GM18517 (cell line): ENCODE data around the gene LYST.

Experiments
- ATAC-seq: cut with Tn5 transposase; IDR thresholded peaks from one replicate; pipeline ENCODE4 v1.9.1; 2021; ENCODE audit warnings: mild to moderate bottlenecking, moderate library complexity; ENCODE audit not compliant: unreplicated experiment

The LYST gene

GRCh38 chr1:235725434-235725833 is 141.3 kb downstream of the LYST start:
- ATAC-seq, result no peak

- ATAC-seq, result no peak
These were observed 142.0 kb downstream of the LYST start for GRCh38 chr1:235724730-235725129.

GRCh38 chr1:235722858-235723257 is 143.8 kb downstream of the LYST start:
- no peak for ATAC-seq

- ATAC-seq, result no peak
These were observed 144.7 kb downstream of the LYST start for GRCh38 chr1:235721982-235722381.

GRCh38 chr1:235720544-235720943 is 146.2 kb downstream of the LYST start:
- no peak for ATAC-seq

GRCh38 chr1:235714205-235714897 is 152.4 kb downstream of the LYST start:
- no peak for ATAC-seq

- no peak for ATAC-seq
These were observed 153.9 kb downstream of the LYST start for GRCh38 chr1:235712812-235713211.

GRCh38 chr1:235710687-235711086 is 156.0 kb downstream of the LYST start:
- ATAC-seq, result no peak

- no peak for ATAC-seq
These were observed 157.7 kb downstream of the LYST start for GRCh38 chr1:235709018-235709417.

- no peak for ATAC-seq
These were observed 158.2 kb downstream of the LYST start for GRCh38 chr1:235708390-235708962.

GRCh38 chr1:235703506-235703905 is 163.2 kb downstream of the LYST start:
- ATAC-seq, result no peak

- no peak for ATAC-seq
These were observed 164.3 kb downstream of the LYST start for GRCh38 chr1:235702412-235702811.

GRCh38 chr1:235697508-235697907 is 169.2 kb downstream of the LYST start:
- ATAC-seq, result no peak

- ATAC-seq, result no peak
These were observed 177.3 kb downstream of the LYST start for GRCh38 chr1:235689356-235689755.

- no peak for ATAC-seq
These were observed 178.6 kb downstream of the LYST start for GRCh38 chr1:235688096-235688495.

- no peak for ATAC-seq
These were observed 183.1 kb downstream of the LYST start for GRCh38 chr1:235683653-235684052.

- no peak for ATAC-seq
These were observed 184.5 kb downstream of the LYST start for GRCh38 chr1:235682216-235682615.

GRCh38 chr1:235679644-235680043 is 187.1 kb downstream of the LYST start:
- no peak for ATAC-seq

- ATAC-seq, result no peak
These were observed 187.7 kb downstream of the LYST start for GRCh38 chr1:235679005-235679404.

GRCh38 chr1:235675152-235675890 is 191.4 kb downstream of the LYST start:
- ATAC-seq, result no peak

- no peak for ATAC-seq
These were observed 192.7 kb downstream of the LYST start for GRCh38 chr1:235673981-235674380.

GRCh38 chr1:235671992-235672391 is 194.7 kb downstream of the LYST start:
- no peak for ATAC-seq
